GM21723 (cell line): ENCODE results near the gene SPART.
"Not testable (repeated sequence)": the region's sequence is repeated elsewhere in the genome, so short reads cannot be mapped to it uniquely, and the experiment has no call there.

ENCODE experiments used
- ATAC-seq: cut with Tn5 transposase; IDR thresholded peaks from one replicate; pipeline ENCODE4 v1.9.1; 2021; ENCODE audit warnings: mild to moderate bottlenecking, moderate library complexity; ENCODE audit not compliant: unreplicated experiment

The SPART gene

GRCh38 chr13:36355632-36356031, 9.4 kb upstream of the SPART start:
- no peak for ATAC-seq

DNA sequence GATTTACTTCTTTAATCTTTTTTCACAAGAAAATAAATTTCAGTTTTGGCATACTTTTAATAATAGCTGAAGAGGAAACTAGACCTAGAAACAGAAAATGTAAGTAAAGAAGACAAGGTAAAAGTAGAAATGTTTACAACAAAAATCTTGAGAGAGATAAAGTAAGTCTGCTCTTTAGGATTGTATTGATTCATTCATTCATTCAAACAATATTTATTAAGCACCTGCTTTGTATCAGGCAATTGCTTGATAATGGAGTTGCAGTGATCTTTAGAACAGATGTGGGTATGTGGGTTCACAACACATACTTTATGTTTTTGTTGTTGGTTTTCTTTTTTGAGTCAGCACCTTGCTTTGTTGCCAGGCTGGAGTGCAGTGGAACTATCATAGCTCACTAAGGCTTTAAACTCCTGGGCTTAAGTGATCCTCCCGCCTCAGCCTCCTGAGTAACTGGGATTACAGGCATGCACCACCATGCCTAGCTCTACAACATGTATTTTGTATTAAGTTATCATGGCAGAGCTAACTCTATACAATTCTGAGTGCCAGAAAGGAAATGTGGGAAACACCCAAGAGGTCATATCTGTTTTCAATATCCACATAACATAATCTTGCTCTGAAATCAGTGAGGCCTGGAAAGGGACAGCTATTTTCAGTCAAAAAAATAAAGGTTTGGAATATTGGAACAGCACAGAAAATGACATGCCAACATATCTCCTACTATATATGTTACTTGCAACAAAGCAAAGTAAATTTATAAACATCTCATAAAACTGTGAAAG, 8.8 kb upstream of the SPART start:
- no peak for ATAC-seq

DNA sequence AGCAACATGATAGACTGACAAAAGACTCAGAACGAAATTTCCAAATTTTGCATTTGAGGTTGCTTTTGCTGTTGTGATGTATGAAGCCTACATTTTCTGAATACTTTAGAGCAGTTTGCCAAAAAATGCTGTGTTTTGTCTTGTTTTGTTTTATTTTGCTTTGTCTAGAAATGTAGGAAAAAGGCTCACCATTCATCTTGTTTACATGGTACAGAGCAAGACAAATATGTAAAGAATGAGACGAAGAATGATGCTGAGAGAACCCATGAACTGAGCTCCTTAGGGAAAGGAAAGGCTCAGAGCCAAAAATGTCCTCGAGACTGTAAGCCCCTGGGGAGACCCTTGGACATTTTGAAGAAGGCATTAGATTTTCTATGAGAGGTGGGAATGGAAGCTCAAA, 6.8 kb upstream of the SPART start:
- no peak for ATAC-seq

GRCh38 chr13:36352350-36352749, 6.2 kb upstream of the SPART start:
- no peak for ATAC-seq

DNA sequence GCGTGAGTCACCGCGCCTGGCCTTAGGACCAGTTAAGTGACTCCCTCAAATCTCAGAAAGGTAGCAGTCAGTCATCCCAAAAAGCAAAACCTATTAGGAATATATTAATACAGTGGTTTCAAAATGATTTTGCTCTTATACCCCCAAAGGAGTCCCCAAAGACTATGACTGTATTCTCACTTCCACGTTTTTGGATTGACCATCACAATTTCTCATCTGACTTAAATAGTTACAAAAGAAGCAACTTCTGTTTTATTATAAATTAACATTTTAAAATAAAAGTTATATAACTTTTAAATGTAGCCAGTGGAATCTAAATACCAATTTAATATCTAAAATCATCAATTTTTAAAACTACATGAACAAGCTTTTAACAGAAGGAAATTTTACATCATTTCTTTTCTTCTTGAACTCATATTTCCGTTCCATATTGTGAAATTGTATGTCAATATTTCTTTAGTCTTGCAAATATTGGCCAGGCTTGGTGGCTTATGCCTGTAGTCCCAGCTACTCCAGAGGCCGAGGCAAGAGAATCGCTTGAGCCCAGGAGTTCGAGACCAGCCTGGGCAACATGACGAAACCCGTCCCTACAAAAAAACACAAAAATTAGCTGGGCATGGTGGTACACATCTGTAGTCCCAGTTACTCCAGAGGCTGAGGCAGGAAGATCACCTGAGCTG, 1.5 kb upstream of the SPART start:
- ATAC-seq: no peak

GRCh38 chr13:36345438-36346221, 564 bp downstream of the SPART start:
- ATAC-seq: peak; percentile 42

- no peak for ATAC-seq
Observed at GRCh38 chr13:36344886-36345437, 1.2 kb downstream of the SPART start.

DNA sequence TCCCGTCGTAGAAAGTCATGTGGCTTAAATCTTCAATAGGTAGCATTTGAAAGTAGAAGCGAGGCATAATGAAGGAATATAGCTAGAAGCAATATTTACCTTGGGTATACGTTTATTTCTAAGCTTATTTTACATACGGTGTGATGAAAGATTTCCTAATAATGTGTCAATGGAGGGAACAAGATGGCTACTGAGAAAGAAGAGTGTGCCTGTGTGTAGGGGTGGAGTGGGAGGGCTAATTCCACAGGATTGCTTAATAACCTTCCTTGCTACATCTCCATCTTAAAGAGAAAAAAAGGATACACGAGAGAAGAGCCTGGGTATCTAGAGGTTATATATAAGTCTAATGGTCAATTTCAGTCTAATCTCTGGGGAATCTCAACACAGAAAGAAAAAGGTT, 2.0 kb downstream of the SPART start:
- no peak for ATAC-seq

DNA sequence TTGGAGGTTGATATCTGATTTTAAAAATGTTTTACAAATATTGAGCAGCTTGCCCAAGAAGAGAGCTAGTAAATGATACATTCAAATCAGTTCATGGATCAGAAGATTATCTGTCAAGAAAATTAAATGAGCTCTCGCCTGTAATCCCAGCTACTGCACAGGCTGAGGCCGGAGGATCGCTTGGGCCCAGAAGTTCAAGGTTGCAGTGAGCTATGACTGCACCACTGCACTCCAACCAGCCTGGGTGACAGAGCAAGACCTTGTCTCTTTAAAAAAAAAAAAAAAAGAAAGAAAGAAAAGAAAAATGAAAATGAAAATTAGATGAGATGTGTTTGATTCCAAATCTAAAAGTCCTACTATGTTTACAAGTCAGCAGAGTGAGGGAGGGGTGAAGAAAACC, 2.4 kb downstream of the SPART start:
- no peak for ATAC-seq

- no peak for ATAC-seq
Observed at GRCh38 chr13:36342715-36343114, 3.5 kb downstream of the SPART start.

- ATAC-seq: no peak
Observed at GRCh38 chr13:36341718-36342117, 4.5 kb downstream of the SPART start.

DNA sequence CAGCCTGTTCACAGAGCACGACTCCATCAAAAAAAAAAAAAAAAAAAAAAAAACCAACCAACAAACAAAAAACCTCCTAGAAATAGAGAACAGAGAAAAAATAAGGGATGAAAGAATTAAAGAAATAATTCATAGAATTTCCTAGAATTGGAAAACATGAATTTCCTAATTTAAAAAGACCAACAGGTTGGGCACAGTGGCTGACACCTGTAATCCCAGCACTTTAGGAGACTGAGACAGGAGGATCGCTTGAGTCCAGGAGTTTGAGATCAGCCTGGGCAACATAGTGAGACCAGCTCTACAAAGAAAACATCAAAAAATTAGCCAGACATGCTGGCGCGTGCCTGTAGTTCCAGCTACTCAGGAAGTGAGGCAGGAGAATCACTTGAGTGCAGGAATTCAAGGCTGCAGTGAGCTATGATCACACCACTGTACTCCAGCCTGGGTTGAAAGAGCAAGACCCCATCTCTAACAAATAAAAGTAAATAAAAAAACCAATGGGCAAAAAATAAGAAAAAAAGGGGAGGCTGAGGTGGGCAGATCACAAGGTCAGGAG, 6.5 kb downstream of the SPART start:
- ATAC-seq: no peak

GRCh38 chr13:36337938-36338641, 8.1 kb downstream of the SPART start:
- ATAC-seq: no peak

DNA sequence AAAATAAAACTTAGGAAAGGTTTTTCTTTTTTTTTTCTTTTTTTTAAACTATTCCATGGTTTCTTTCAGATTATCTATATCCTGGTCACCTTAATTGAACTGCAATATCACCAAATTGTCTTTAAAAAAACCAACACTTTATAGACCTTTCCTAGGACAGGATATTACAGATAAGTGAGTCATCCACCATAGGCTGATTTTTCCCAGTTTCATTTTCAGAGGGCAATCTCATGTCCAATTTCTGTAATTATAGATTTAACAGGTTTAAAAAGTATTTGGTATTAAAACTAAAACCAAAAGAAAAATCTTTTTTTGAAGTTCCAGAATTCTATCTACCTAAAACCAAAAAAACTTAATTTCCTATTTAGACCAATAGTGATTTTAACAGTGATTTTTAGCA, 13.2 kb downstream of the SPART start:
- no peak for ATAC-seq

- ATAC-seq: not testable (repeated sequence)
Observed at GRCh38 chr13:36332255-36332654, 13.9 kb downstream of the SPART start.

DNA sequence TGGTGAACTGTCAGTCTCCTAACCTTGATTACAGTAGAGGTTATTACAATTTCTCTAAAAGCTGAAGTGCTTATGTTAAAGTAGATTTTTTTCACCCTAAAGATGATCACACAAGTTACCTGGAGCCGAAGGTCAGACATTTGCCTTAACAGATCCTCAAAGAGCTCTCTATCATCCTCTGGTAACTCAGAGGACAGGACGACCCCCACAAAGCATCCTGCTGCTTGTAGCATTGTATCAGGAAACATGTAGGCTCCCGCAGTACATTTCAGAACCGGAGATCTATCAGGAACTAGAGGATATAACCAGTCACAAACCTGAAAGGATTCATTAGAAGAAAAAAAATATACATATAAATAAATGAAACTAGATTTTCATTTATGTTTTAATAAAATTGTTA, 14.9 kb downstream of the SPART start:
- no peak for ATAC-seq

DNA sequence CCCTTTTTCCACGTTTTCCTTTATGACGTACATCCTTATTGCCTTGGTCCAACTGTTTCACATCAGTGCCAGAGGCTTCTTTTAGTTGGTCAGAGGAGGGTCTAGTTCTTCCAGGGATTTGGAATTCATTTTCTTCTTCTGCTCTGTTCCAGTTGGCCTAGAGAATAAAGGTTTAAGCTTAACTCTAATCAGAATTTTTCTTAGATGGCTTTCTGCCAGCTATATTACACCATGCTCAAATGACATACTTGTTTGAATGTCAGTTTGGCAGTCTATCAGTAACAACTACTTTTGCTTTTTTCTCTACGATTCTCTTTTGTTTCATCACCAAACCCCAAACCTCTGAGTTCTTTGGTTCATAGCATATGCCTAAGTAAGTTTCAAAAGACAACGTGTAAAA, 16.8 kb downstream of the SPART start:
- ATAC-seq: no peak

DNA sequence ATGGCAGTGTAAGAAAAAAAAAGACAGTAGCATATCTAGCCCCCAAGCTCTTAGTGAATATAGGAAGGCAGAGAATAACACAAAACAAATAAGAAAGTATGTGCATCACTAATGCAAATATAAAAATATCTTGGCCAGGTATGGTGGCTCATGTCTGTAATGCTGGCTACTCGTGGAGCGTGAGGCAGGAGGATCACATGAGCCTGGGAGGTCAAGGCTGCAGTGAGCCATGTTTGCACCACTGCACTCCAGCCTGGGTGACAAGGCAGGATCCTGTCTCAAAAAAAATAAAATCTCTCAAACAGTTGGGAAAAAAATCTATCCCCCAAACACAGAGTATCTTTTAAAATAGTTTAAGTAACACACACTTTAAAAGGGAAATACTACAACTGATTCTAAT, 17.4 kb downstream of the SPART start:
- no peak for ATAC-seq

DNA sequence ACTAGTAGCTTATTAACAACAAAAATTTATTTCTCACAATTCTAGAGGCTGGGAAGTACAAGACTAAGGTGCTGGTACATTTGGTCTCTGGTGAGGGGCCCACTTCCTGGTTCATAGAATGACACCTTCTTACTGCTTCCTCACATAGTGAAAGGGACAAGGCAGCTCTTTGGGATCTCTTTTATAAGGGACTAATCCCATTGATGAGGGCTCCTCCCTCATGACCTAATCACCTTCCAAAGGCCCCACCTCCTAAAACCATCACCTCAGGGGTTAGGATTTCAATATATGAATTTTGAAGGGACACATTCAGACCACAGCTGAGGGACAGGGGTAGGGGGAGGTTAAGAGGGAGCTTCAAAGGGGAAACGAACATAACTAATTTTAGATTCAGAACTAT, 20.3 kb downstream of the SPART start:
- no peak for ATAC-seq

GRCh38 chr13:36324881-36325280, 21.3 kb downstream of the SPART start:
- not testable (repeated sequence) for ATAC-seq
